Stomach smooth muscle (tissue), 2 donors: Measurements from ENCODE around the gene CPN2.
A peak's percentile ranks its signal among the peaks of the same experiment; 100 is the strongest.

Experiments
- H3K27ac ChIP-seq: one replicate; pipeline ENCODE4 v1.7.0; 2013; ENCODE audit warnings: mild to moderate bottlenecking, low read length, inconsistent platforms
- H3K27me3 ChIP-seq, 2 donors: one replicate each; pipeline ENCODE4 v1.7.0; 2013; ENCODE audit warnings: low read length in 2 of 2; ENCODE audit not compliant: insufficient read depth in 2 of 2, control insufficient read depth in 1 of 2
- H3K36me3 ChIP-seq, 2 donors: one replicate each; pipeline ENCODE4 v1.7.0; 2013; ENCODE audit warnings: low read length in 2 of 2; ENCODE audit not compliant: control insufficient read depth in 2 of 2, insufficient read depth in 2 of 2
- H3K4me1 ChIP-seq: one replicate; pipeline ENCODE4 v1.7.0; 2013; ENCODE audit warnings: low read length; ENCODE audit not compliant: control insufficient read depth, insufficient read depth
- H3K4me3 ChIP-seq, 2 donors: one replicate each; pipeline ENCODE4 v1.7.0; 2013; ENCODE audit warnings: low read length in 2 of 2
- H3K9ac ChIP-seq, 2 donors: one replicate each; pipeline ENCODE4 v1.7.0; 2013; ENCODE audit warnings: low read length in 2 of 2, mild to moderate bottlenecking in 1 of 2
- H3K9me3 ChIP-seq, 2 donors: one replicate each; pipeline ENCODE4 v1.7.0; 2013; ENCODE audit warnings: low read length in 2 of 2; ENCODE audit not compliant: control insufficient read depth in 2 of 2
- donor health status: healthy.
- donor health status: Pancreatic carcinoma.

Gene CPN2

DNA sequence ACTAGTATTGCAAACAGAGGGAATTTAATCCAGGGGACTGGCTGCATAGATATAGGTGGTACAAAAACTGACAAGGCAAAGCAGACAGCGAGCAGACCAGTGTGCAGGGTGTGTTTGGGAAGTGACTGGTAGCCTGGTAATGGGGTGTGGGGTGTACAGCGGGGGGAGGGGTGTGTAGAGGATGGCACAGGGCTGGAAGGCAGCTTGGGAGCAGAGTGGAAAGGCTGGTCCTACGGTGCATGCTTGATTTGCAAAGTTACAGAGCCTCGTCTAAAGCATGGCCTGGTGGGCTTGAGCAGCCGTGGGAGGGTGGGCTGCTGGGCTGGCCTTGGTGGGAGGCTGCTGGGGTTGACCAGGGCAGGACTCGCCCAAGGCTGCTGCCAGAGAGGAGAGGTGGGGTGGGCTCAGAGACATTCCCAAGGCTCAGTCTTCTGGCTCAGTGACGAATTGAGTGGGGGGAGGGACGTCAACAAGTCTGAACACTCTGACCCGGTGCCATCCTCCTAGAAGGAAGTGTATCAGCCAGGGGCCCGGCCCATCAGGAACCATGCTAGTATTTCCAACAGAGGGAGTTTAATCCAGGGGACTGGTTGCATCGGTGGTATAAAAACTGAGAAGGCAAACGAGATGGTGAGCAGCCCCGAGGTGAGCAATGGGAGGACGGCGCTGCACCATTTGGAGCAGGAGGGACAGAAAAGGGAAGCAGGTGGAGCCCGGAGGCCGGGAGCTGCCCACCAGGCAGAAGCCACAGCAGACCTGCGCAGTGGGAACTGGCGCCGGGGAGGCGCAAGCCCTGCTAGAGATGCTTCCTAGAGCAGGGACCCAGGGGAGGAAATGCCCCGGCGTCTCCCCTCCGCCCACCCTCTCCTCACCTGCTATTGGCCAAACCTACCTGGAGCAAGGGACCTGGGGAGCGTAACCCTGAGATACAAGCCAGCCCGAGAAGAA lies 29.2 kb downstream of the CPN2 start:
- H3K27ac ChIP-seq: no peak overlapping the region
- H3K4me1 ChIP-seq: peaks cover 12% of the 10 kb centered on the region
- H3K9ac ChIP-seq: no peak overlapping the region
- no peak overlapping the region for H3K4me3 ChIP-seq
- H3K36me3 ChIP-seq: no peaks in the 10 kb centered on the region
- peaks cover 0 to 3% of the 10 kb centered on the region in 2 donors for H3K27me3 ChIP-seq
- peaks cover 2 to 7% of the 10 kb centered on the region in 2 donors for H3K9me3 ChIP-seq

- Histone ChIP-seq H3K27me3 (peaks cover 0 to 3% of the 10 kb centered on the region in 2 donors), H3K4me3 (no peak overlapping the region), H3K4me1 (peaks cover 16% of the 10 kb centered on the region)
These were observed 30.3 kb downstream of the CPN2 start for GRCh38 chr3:194320744-194321243.

GRCh38 chr3:194320100-194320499 lies 31.0 kb downstream of the CPN2 start:
- peaks cover 22% of the 10 kb centered on the region for H3K4me1 ChIP-seq
- H3K9me3 ChIP-seq: peaks cover 2 to 7% of the 10 kb centered on the region in 2 donors
- H3K36me3 ChIP-seq: no peaks in the 10 kb centered on the region
- H3K4me3 ChIP-seq: no peak overlapping the region
- H3K27me3 ChIP-seq: peaks cover 0 to 3% of the 10 kb centered on the region in 2 donors
- H3K9ac ChIP-seq: no peak overlapping the region
- H3K27ac ChIP-seq: no peak overlapping the region

More at GRCh38 chr3:194320744-194321243, 30.3 kb downstream of the CPN2 start:
- Histone ChIP-seq H3K9me3 (peaks cover 2 to 7% of the 10 kb centered on the region in 2 donors), H3K9ac (no peak overlapping the region), H3K36me3 (no peaks in the 10 kb centered on the region), H3K27ac (no peak overlapping the region)

GRCh38 chr3:194318511-194319161 lies 32.5 kb downstream of the CPN2 start:
- no peak overlapping the region for H3K4me3 ChIP-seq
- no peaks in the 10 kb centered on the region for H3K36me3 ChIP-seq
- no peak overlapping the region for H3K27ac ChIP-seq
- H3K9ac ChIP-seq: no peak overlapping the region
- H3K27me3 ChIP-seq: peaks cover 0 to 3% of the 10 kb centered on the region in 2 donors
- peaks cover 22% of the 10 kb centered on the region for H3K4me1 ChIP-seq
- H3K9me3 ChIP-seq: peaks cover 2 to 7% of the 10 kb centered on the region in 2 donors

GRCh38 chr3:194316918-194317317 lies 34.2 kb downstream of the CPN2 start:
- Histone ChIP-seq H3K4me3 (no peak overlapping the region), H3K27me3 (peaks cover 0 to 3% of the 10 kb centered on the region in 2 donors)

DNA sequence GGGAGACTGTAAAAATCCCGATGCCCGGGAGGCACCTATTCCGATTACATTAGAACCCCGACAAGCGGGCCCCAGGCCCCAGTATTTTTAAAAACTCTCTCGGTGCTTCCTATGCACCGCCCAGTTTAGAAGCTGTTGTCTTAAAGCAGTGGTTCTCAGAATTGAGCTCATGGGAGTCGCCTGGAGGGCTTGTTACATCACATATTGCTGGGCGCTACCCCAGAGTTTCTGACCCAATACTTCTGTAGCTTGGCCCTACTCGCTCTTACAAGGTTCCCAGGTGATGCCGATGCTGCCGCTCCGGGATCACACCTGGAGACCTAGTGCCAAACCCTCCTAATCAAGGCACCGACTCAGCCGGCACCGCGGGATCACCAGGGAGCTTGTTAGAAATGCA lies 35.2 kb downstream of the CPN2 start:
- H3K27me3 ChIP-seq: peaks cover 0 to 3% of the 10 kb centered on the region in 2 donors
- peak overlapping the region in 1 of 2 donors; percentile 13 for H3K9ac ChIP-seq
- H3K27ac ChIP-seq: no peak overlapping the region
- peaks cover 37% of the 10 kb centered on the region for H3K4me1 ChIP-seq
- peaks cover 2 to 7% of the 10 kb centered on the region in 2 donors for H3K9me3 ChIP-seq
- H3K4me3 ChIP-seq: peak overlapping the region in 1 of 2 donors; percentile 72
- H3K36me3 ChIP-seq: no peaks in the 10 kb centered on the region

More at GRCh38 chr3:194316918-194317317, 34.2 kb downstream of the CPN2 start:
- H3K36me3 ChIP-seq: no peaks in the 10 kb centered on the region
- no peak overlapping the region for H3K27ac ChIP-seq
- H3K9me3 ChIP-seq: peaks cover 2 to 7% of the 10 kb centered on the region in 2 donors
- H3K4me1 ChIP-seq: peaks cover 37% of the 10 kb centered on the region
- no peak overlapping the region for H3K9ac ChIP-seq

- Histone ChIP-seq H3K9me3 (peaks cover 2 to 7% of the 10 kb centered on the region in 2 donors), H3K4me3 (peak overlapping the region; percentile 52 to 72), H3K27ac (peak overlapping the region; percentile 49), H3K4me1 (peaks cover 39% of the 10 kb centered on the region), H3K27me3 (peaks cover 0 to 3% of the 10 kb centered on the region in 2 donors), H3K9ac (peak overlapping the region; percentile 45 to 47), H3K36me3 (no peaks in the 10 kb centered on the region)
These were observed 35.8 kb downstream of the CPN2 start for GRCh38 chr3:194315088-194315964.

DNA sequence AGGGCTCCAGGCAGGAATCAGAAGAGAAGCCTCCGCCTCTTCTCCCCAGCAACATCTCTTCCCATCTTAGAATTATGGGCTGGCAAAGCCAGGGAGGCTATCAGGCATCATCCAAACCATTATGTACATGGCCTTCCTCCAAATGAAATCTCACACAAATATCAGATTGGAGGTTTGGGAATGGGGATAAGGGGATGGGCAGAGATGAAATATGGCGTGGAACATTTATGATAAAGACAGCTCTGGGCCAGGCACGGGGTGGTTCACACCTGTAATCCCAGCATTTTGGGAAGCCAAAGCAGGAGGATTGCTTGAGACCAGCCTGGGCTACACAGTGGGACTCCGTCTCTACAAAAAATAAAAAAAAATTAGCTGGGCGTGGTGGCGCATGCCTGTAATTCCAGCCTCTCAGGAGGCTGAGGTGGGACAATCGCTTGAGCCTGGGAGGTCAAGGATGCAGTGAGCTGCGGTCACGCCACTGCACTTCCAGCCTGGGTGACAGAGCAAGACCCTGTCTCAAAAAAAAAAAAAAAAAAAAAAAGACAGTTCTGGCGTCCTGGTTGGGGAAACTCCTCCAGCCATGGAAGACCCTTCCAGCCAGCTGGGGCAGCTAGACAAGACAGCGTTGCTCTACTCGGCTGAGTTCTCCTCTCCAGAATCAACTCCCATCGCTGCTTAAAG lies 36.6 kb downstream of the CPN2 start:
- Histone ChIP-seq H3K4me1 (peaks cover 39% of the 10 kb centered on the region), H3K27me3 (peaks cover 0 to 3% of the 10 kb centered on the region in 2 donors), H3K4me3 (peak overlapping the region in 1 of 2 donors; percentile 72), H3K9ac (no peak overlapping the region), H3K9me3 (peaks cover 2 to 6% of the 10 kb centered on the region in 2 donors), H3K27ac (peak overlapping the region; percentile 49), H3K36me3 (no peaks in the 10 kb centered on the region)

DNA sequence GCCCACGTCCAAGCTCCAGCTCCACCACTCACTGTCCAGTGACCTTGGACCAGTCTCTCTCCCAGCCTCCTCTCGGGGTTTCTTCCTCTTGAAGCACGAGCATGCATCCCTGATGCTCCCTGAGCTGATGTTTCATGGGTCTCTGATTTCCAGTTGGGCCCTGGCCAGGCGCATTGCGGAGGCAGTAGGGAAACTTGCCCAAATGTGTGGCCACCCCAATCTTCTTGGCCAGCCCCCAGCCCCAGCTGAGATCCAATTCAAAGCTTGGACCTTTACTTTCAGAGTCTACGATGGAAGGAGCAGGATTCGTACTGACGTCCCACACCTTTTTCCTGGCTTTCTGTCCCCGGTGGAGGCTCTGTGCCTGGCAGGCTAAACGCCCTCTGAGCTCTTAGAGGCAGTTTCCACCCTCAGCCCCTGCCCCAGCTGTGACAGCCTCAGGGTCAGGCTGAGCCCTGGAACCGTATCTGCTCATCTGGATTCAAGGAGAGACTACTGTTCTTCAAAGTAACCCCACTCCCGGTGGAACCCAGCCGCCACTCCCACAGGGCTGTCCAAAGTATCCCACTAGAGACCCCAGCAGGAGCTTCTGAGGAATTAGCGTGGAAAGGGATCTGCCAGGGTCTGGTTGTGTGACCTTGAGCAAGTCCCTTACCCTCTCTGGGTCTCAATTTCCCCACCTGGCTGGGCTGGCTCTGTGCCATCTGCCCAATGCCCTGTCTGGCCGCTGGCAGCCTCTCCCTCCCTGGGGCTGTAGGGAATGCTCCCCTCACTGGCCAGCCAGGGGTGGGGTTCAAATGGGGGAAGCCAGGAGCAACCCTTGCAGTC lies 37.4 kb downstream of the CPN2 start:
- no peaks in the 10 kb centered on the region for H3K9me3 ChIP-seq
- H3K9ac ChIP-seq: peak overlapping the region in 1 of 2 donors; percentile 1
- H3K27me3 ChIP-seq: peaks cover 0 to 3% of the 10 kb centered on the region in 2 donors
- no peaks in the 10 kb centered on the region for H3K36me3 ChIP-seq
- H3K4me1 ChIP-seq: peaks cover 39% of the 10 kb centered on the region
- no peak overlapping the region for H3K4me3 ChIP-seq
- H3K27ac ChIP-seq: peak overlapping the region; percentile 55
